ENCODE results near the gene LNPK.
"Not testable (repeated sequence)": the region's sequence is repeated elsewhere in the genome, so short reads cannot be mapped to it uniquely, and the experiment has no call there.

Gene LNPK

GRCh38 chr2:176001916-176002687, at the start of gene LNPK:
Gene LNPK (minus strand): TSS chr2:176002267. CDS start chr2:175995584, 6,683 bp downstream.
- peak; percentile 96 for DNase-seq

- DNase-seq = peak; percentile 7
Observed at GRCh38 chr2:176039375-176039774, 37.3 kb upstream of the LNPK start.

- DNase-seq = no peak
Observed at GRCh38 chr2:176038694-176039093, 36.6 kb upstream of the LNPK start.

- DNase-seq = no peak
Observed at GRCh38 chr2:176035013-176035691, 33.1 kb upstream of the LNPK start.

- DNase-seq = no peak
Observed at GRCh38 chr2:176027806-176028205, 25.7 kb upstream of the LNPK start.

GRCh38 chr2:176025932-176026331, 23.9 kb upstream of the LNPK start:
- no peak for DNase-seq

GRCh38 chr2:176024083-176024482, 22.0 kb upstream of the LNPK start:
- no peak for DNase-seq

GRCh38 chr2:176022048-176022447, 20.0 kb upstream of the LNPK start:
- no peak for DNase-seq

- no peak for DNase-seq
Observed at GRCh38 chr2:176020400-176020799, 18.3 kb upstream of the LNPK start.

GRCh38 chr2:176018708-176019107, 16.6 kb upstream of the LNPK start:
- peak; percentile 39 for DNase-seq

- DNase-seq = no peak
Observed at GRCh38 chr2:176009445-176009844, 7.4 kb upstream of the LNPK start.

GRCh38 chr2:176004934-176005333, 2.9 kb upstream of the LNPK start:
- peak; percentile 9 for DNase-seq

GRCh38 chr2:176003958-176004357, 1.9 kb upstream of the LNPK start:
- DNase-seq = no peak

GRCh38 chr2:176002688-176003210, 682 bp upstream of the LNPK start:
- DNase-seq = peak; percentile 28

- DNase-seq = peak; percentile 79
Observed at GRCh38 chr2:176001281-176001915, 669 bp downstream of the LNPK start.

GRCh38 chr2:175999283-175999819, 2.7 kb downstream of the LNPK start:
- peak; percentile 10 for DNase-seq

- DNase-seq = no peak
Observed at GRCh38 chr2:175990099-175990498, 12.0 kb downstream of the LNPK start.

GRCh38 chr2:175987126-175987525, 14.9 kb downstream of the LNPK start:
- not testable (repeated sequence) for DNase-seq

GRCh38 chr2:175984846-175985245, 17.2 kb downstream of the LNPK start:
- DNase-seq = no peak

- DNase-seq = no peak
Observed at GRCh38 chr2:175981551-175981950, 20.5 kb downstream of the LNPK start.

GRCh38 chr2:175976391-175977157, 25.5 kb downstream of the LNPK start:
- DNase-seq = no peak

- no peak for DNase-seq
Observed at GRCh38 chr2:175973373-175973772, 28.7 kb downstream of the LNPK start.

- no peak for DNase-seq
Observed at GRCh38 chr2:175966839-175967238, 35.2 kb downstream of the LNPK start.
